H1 (cell line): ENCODE data around the gene PLAAT2. TPM values are rescaled to one million over a fixed set of nuclear protein-coding genes. Genes with fewer than 3 reads are reported as not detected.

Experiments used
- BRCA1 ChIP-seq: IDR thresholded peaks from 2 replicates; pipeline ENCODE4 v1.6.1; 2012; ENCODE audit warnings: low read depth, low read length, improper control_type of control experiment
- CHD7 ChIP-seq: fragments of 300-600 bp; sonication (generic); IDR thresholded peaks from 2 replicates; pipeline ENCODE4 v1.7.1; 2012; ENCODE audit warnings: low read length, moderate library complexity, mild to moderate bottlenecking, inconsistent platforms; ENCODE audit not compliant: insufficient replicate concordance
- E2F6 ChIP-seq: IDR thresholded peaks from 2 replicates; pipeline ENCODE4 v1.6.1; 2012; ENCODE audit warnings: inconsistent platforms
- EGR1 ChIP-seq: IDR thresholded peaks from 2 replicates; pipeline ENCODE4 v1.6.1; 2011; ENCODE audit warnings: low read depth, low read length, borderline replicate concordance
- EZH2 ChIP-seq: fragments of 200-600 bp; sonication (generic); IDR thresholded peaks from 2 replicates; pipeline ENCODE4 v1.7.1; 2012; ENCODE audit warnings: low read depth, mild to moderate bottlenecking, moderate library complexity, low read length, inconsistent platforms; ENCODE audit not compliant: severe bottlenecking
- JUN ChIP-seq: IDR thresholded peaks from 2 replicates; pipeline ENCODE4 v1.6.1; 2011; ENCODE audit warnings: low read depth, mild to moderate bottlenecking, improper control_type of control experiment, low read length
- NRF1 ChIP-seq: IDR thresholded peaks from 2 replicates; pipeline ENCODE4 v1.6.1; 2011; ENCODE audit warnings: mild to moderate bottlenecking, low read depth, low read length, improper control_type of control experiment
- POLR2A ChIP-seq, 2 experiments: IDR thresholded peaks; 1 replicate in 1 of 2; 2 replicates in 1 of 2; pipeline ENCODE4 v1.6.1; 2011; ENCODE audit warnings: low read depth in 2 of 2, low read length in 2 of 2, mild to moderate bottlenecking in 2 of 2; ENCODE audit errors: control extremely low read depth in 1 of 2
- RNF2 ChIP-seq: fragments of 200-900, 300-1000 bp; sonication (generic); IDR thresholded peaks from 2 replicates; pipeline ENCODE4 v1.7.1; 2016; ENCODE audit warnings: borderline replicate concordance, low read depth, mild to moderate bottlenecking, antibody characterized with exemption, low read length; ENCODE audit not compliant: poor library complexity, severe bottlenecking; ENCODE audit errors: missing control alignments
- RXRA ChIP-seq: IDR thresholded peaks from 2 replicates; pipeline ENCODE4 v1.6.1; 2011; ENCODE audit warnings: low read depth, mild to moderate bottlenecking, low read length, moderate library complexity; ENCODE audit not compliant: insufficient read depth
- TAF1 ChIP-seq: IDR thresholded peaks from 2 replicates; pipeline ENCODE4 v1.6.1; 2011; ENCODE audit warnings: mild to moderate bottlenecking, low read depth, low read length
- TCF12 ChIP-seq: IDR thresholded peaks from 2 replicates; pipeline ENCODE4 v1.6.1; 2011; ENCODE audit warnings: low read depth, mild to moderate bottlenecking, low read length
- polyA plus RNA-seq, 7 experiments: library from polyadenylated mRNA; depleted of rRNA in 3 of 7; stranded (reverse) in 5 of 7; unstranded in 2 of 7; fragments of >200 nt in 5 of 7; fragments of 200-250 nt in 2 of 7; gene quantifications; 1 replicate in 5 of 7; 2 replicates in 1 of 7; 4 replicates in 1 of 7; pipeline versions ENCODE4 v1.2.1 to v1.2.3, GENCODE V29; 2011 to 2013; ENCODE audit warnings: missing spikeins in 2 of 7, mixed read lengths in 2 of 7
- total RNA-seq: library from RNA; stranded (reverse); fragmentation: NEBNext Ultra II Directional; extraction: Animal tissue kit (Norgen Biotek cat#: 25700); gene quantifications from 2 replicates; pipeline ENCODE4 v1.2.1, GENCODE V29; 2021

PLAAT2 gene
- total and polyA plus RNA-seq, 2 of the 8 experiments (the other 6 are each of a cell fraction or from before 2014, with no cell fraction given), result 0.39 TPM; not detected in 1

- no peak for TF ChIP-seq CHD7
- TF ChIP-seq EZH2, result no peak
- TF ChIP-seq RNF2, result no peak
- no peak for TF ChIP-seq POLR2A (IDR thresholded peaks at IDR 0.05; ENCODE audit: control extremely low read depth in 1 of 2, low read depth in 2 of 2, low read length in 2 of 2)
- no peak for TF ChIP-seq NRF1
- TF ChIP-seq EGR1, result no peak
- no peak for TF ChIP-seq E2F6
- no peak for TF ChIP-seq RXRA
- no peak for TF ChIP-seq BRCA1
- no peak for TF ChIP-seq TCF12
- TF ChIP-seq JUN, result no peak
- TF ChIP-seq TAF1, result no peak
These were observed 16.1 kb downstream of the PLAAT2 start (continued) for GRCh38 chr11:63547061-63547460.
